ENCODE data around the gene MOSMO. TPM values are rescaled to one million over a fixed set of nuclear protein-coding genes. Genes with fewer than 3 reads are reported as not detected.

MOSMO gene
- polyA plus RNA-seq, 5 donors: 19.5 to 34.3 (median 27.6) TPM

- no peak for DNase-seq
These were observed 124.9 kb downstream of the MOSMO start for GRCh38 chr16:22132801-22133200.

Other genes starting within 250 kb of the MOSMO start
- 100 to 1,000 TPM in 4 of 5 donors, 10 to 100 TPM in 1; 93.9 to 186 (median 166) TPM for gene NPIPB4, start 150.4 kb upstream of the MOSMO start, polyA plus RNA-seq (ENCODE audit: insufficient read depth in 1 of 5, insufficient read length in 5 of 5, low replicate concordance in 1 of 5)
- gene UQCRC2, start 54.8 kb upstream of the MOSMO start, polyA plus RNA-seq (ENCODE audit: insufficient read depth in 1 of 5, insufficient read length in 5 of 5, low replicate concordance in 1 of 5): 100 to 1,000 TPM; 222 to 296 (median 272) TPM
- under 1 TPM; 0.17 to 0.79 (median 0.45) TPM for gene PDZD9, start 7.0 kb upstream of the MOSMO start, polyA plus RNA-seq (ENCODE audit: insufficient read depth in 1 of 5, insufficient read length in 5 of 5, low replicate concordance in 1 of 5)
- gene VWA3A, start 84.4 kb downstream of the MOSMO start, polyA plus RNA-seq (ENCODE audit: insufficient read depth in 1 of 5, insufficient read length in 5 of 5, low replicate concordance in 1 of 5): 1 to 10 TPM; 1.4 to 6.9 (median 6.0) TPM
- gene SDR42E2, start 154.4 kb downstream of the MOSMO start, polyA plus RNA-seq (ENCODE audit: insufficient read depth in 1 of 5, insufficient read length in 5 of 5, low replicate concordance in 1 of 5): under 1 TPM; 0.07 to 0.36 (median 0.14) TPM
- 10 to 100 TPM; 18.8 to 25.9 (median 20.3) TPM for gene EEF2K, start 198.2 kb downstream of the MOSMO start, polyA plus RNA-seq (ENCODE audit: insufficient read depth in 1 of 5, insufficient read length in 5 of 5, low replicate concordance in 1 of 5)

All from right lung (tissue), 5 donors.